Neural cell (in vitro differentiated cells): ENCODE measurements around the gene APOBEC3H. TPM values are rescaled to one million over a fixed set of nuclear protein-coding genes. Genes with fewer than 3 reads are reported as not detected.

Experiments used
- H2AFZ ChIP-seq: fragments of 200-600, 300-800 bp; sonication (generic), shearing (Covaris generic); 2 replicates; pipeline ENCODE4 v1.6.0; 2014; ENCODE audit warnings: low read depth, mild to moderate bottlenecking, antibody characterized with exemption, low read length, moderate library complexity
- H3F3A ChIP-seq: fragments of 200-600 bp; shearing (Covaris generic); 2 replicates; pipeline ENCODE4 v1.6.1; 2016; ENCODE audit warnings: mild to moderate bottlenecking, moderate library complexity, mixed read lengths, antibody characterized with exemption, low read length; ENCODE audit not compliant: insufficient read depth, poor library complexity, severe bottlenecking
- H3K27ac ChIP-seq: fragments of 200-600, 300-800 bp; sonication (generic), shearing (Covaris generic); 2 replicates; pipeline ENCODE4 v1.5.1; 2014; ENCODE audit warnings: mild to moderate bottlenecking, low read length, moderate library complexity
- H3K27me3 ChIP-seq: fragments of 300-800, 200-600 bp; sonication (generic), shearing (Covaris generic); 2 replicates; pipeline ENCODE4 v1.6.0; 2014; ENCODE audit warnings: mild to moderate bottlenecking, low read depth, low read length, moderate library complexity; ENCODE audit not compliant: insufficient read depth
- H3K36me3 ChIP-seq: fragments of 300-800, 200-600 bp; sonication (generic), shearing (Covaris generic); 2 replicates; pipeline ENCODE4 v1.5.1; 2014; ENCODE audit warnings: mild to moderate bottlenecking, antibody characterized with exemption, low read length, moderate library complexity; ENCODE audit not compliant: insufficient read depth
- H3K4me2 ChIP-seq: fragments of 300-800, 200-600 bp; sonication (generic), shearing (Covaris generic); 2 replicates; pipeline ENCODE4 v1.6.0; 2014; ENCODE audit warnings: mild to moderate bottlenecking, low read length
- H3K4me3 ChIP-seq: fragments of 300-800, 200-600 bp; sonication (generic), shearing (Covaris generic); 2 replicates; pipeline ENCODE4 v1.5.1; 2014; ENCODE audit warnings: mild to moderate bottlenecking, low read length, moderate library complexity
- H3K79me2 ChIP-seq: fragments of 200-600 bp; shearing (Covaris generic); replicated peaks from 2 replicates; pipeline ENCODE4 v1.6.0; 2014; ENCODE audit warnings: mild to moderate bottlenecking, low read length, moderate library complexity; ENCODE audit not compliant: insufficient read depth
- H3K9ac ChIP-seq: fragments of 300-800, 200-600 bp; sonication (generic), shearing (Covaris generic); 2 replicates; pipeline ENCODE4 v1.6.1; 2016; ENCODE audit warnings: mild to moderate bottlenecking, low read length, mixed read lengths
- H3K9me2 ChIP-seq: fragments of 200-600 bp; shearing (Covaris generic); 2 replicates; pipeline ENCODE4 v1.6.1; 2016; ENCODE audit warnings: mild to moderate bottlenecking, low read length, mixed read lengths; ENCODE audit not compliant: insufficient read depth
- H3K9me3 ChIP-seq: fragments of 200-600, 300-800 bp; sonication (generic), shearing (Covaris generic); 2 replicates; pipeline ENCODE4 v1.6.1; 2016; ENCODE audit warnings: mild to moderate bottlenecking, mixed run types, low read length, moderate library complexity, mixed read lengths
- H4K20me1 ChIP-seq: fragments of 200-600 bp; shearing (Covaris generic); 2 replicates; pipeline ENCODE4 v1.6.1; 2016; ENCODE audit warnings: mild to moderate bottlenecking, mixed run types; ENCODE audit not compliant: insufficient read depth
- CTCF ChIP-seq: fragments of 450-650 bp; IDR thresholded peaks from 2 replicates; pipeline ENCODE4 v1.5.1; 2014; ENCODE audit warnings: antibody characterized with exemption, mild to moderate bottlenecking, moderate library complexity; ENCODE audit not compliant: poor library complexity, severe bottlenecking
- EP300 ChIP-seq: fragments of 450-650 bp; conservative IDR thresholded peaks from 2 replicates; pipeline ENCODE4 v1.6.1; 2014; ENCODE audit warnings: antibody characterized with exemption, mild to moderate bottlenecking, moderate library complexity; ENCODE audit not compliant: poor library complexity, severe bottlenecking
- EZH2 ChIP-seq: fragments of 200-600, 300-800 bp; shearing (Covaris generic), sonication (generic); IDR thresholded peaks from 2 replicates; pipeline ENCODE4 v1.6.1; 2014; ENCODE audit warnings: antibody characterized with exemption, low read length, borderline replicate concordance, mild to moderate bottlenecking; ENCODE audit not compliant: insufficient read depth, poor library complexity, severe bottlenecking
- MXI1 ChIP-seq: fragments of 450-650 bp; conservative IDR thresholded peaks from 2 replicates; pipeline ENCODE4 v1.6.1; 2014; ENCODE audit warnings: antibody characterized with exemption, mild to moderate bottlenecking; ENCODE audit not compliant: poor library complexity, severe bottlenecking
- POLR2AphosphoS5 ChIP-seq: IDR thresholded peaks from 2 replicates; pipeline ENCODE4 v1.6.1; 2012
- RAD21 ChIP-seq: fragments of 450-650 bp; conservative IDR thresholded peaks from 2 replicates; pipeline ENCODE4 v1.6.1; 2014; ENCODE audit warnings: antibody characterized with exemption, mild to moderate bottlenecking, moderate library complexity
- SMC3 ChIP-seq: fragments of 450-650 bp; conservative IDR thresholded peaks from 2 replicates; pipeline ENCODE4 v1.6.1; 2014; ENCODE audit warnings: antibody characterized with exemption, mild to moderate bottlenecking, moderate library complexity; ENCODE audit not compliant: poor library complexity
- TAF1 ChIP-seq: IDR thresholded peaks from 2 replicates; pipeline ENCODE4 v1.6.1; 2012; ENCODE audit warnings: low read depth
- polyA plus RNA-seq: library from polyadenylated mRNA; depleted of rRNA; stranded (reverse); fragments of >200 nt; gene quantifications from 2 replicates; pipeline ENCODE4 v1.2.3, GENCODE V29; 2014
- TF ChIP-seq, protein P1 (sequence below): IDR thresholded peaks from 2 replicates; pipeline ENCODE4 v1.6.1; 2012; ENCODE audit warnings: borderline replicate concordance

APOBEC3H gene
- polyA plus RNA-seq, 1 donor from 2014 or later: not detected

DNA sequence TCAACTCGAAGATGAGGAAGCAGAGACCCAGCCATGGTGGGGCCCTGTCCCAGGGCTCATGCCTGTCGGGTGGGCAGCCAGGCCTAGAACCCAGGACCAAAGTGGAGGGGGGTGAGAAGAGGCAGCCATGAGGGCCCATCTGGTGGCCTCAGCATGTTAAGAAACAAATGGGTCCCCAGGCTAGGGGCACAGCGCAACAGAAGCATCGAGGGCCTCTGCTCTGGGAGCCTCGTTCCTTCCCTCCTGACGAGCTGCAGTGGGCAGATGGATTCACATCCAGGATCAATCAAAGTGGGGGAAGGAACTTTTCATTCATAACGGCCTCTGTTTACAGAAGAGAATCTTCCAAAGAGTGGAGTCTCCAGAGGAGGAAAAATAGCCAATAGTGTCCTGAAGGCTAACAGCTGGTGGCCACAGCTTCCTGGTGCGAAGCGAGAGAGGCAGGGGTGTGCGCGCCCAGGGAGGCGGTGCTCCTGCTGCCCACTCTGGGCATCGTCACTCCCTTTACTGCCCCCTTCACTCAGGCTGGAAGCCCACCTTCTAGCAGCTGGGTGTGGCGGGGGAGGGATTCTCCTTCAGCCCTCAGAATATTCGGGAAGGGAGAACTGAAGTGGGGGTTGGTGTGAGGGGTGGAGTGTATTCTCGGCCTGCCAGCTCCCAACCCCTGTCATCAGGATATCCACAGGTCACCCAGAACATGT lies 51.1 kb downstream of the APOBEC3H start:
- peaks cover 10% of the 10 kb centered on the region for H3K27me3 ChIP-seq
- H3K9ac ChIP-seq: no peak overlapping the region
- H3F3A ChIP-seq: peaks cover 4% of the 10 kb centered on the region
- H4K20me1 ChIP-seq: no peaks in the 10 kb centered on the region
- TF ChIP-seq TAF1 (no peak), RAD21 (no peak), SMC3 (no peak), CTCF (no peak), POLR2AphosphoS5 (no peak), MXI1 (no peak), EZH2 (no peak), EP300 (no peak)
- TF ChIP-seq, protein P1, sequence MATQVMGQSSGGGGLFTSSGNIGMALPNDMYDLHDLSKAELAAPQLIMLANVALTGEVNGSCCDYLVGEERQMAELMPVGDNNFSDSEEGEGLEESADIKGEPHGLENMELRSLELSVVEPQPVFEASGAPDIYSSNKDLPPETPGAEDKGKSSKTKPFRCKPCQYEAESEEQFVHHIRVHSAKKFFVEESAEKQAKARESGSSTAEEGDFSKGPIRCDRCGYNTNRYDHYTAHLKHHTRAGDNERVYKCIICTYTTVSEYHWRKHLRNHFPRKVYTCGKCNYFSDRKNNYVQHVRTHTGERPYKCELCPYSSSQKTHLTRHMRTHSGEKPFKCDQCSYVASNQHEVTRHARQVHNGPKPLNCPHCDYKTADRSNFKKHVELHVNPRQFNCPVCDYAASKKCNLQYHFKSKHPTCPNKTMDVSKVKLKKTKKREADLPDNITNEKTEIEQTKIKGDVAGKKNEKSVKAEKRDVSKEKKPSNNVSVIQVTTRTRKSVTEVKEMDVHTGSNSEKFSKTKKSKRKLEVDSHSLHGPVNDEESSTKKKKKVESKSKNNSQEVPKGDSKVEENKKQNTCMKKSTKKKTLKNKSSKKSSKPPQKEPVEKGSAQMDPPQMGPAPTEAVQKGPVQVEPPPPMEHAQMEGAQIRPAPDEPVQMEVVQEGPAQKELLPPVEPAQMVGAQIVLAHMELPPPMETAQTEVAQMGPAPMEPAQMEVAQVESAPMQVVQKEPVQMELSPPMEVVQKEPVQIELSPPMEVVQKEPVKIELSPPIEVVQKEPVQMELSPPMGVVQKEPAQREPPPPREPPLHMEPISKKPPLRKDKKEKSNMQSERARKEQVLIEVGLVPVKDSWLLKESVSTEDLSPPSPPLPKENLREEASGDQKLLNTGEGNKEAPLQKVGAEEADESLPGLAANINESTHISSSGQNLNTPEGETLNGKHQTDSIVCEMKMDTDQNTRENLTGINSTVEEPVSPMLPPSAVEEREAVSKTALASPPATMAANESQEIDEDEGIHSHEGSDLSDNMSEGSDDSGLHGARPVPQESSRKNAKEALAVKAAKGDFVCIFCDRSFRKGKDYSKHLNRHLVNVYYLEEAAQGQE: no peak
- no peaks in the 10 kb centered on the region for H3K36me3 ChIP-seq
- no peak overlapping the region for H3K27ac ChIP-seq
- H3K9me3 ChIP-seq: no peaks in the 10 kb centered on the region
- no peaks in the 10 kb centered on the region for H3K9me2 ChIP-seq
- no peaks in the 10 kb centered on the region for H3K79me2 ChIP-seq
- H2AFZ ChIP-seq: no peak overlapping the region
- H3K4me3 ChIP-seq: no peak overlapping the region
- H3K4me2 ChIP-seq: no peak overlapping the region

DNA sequence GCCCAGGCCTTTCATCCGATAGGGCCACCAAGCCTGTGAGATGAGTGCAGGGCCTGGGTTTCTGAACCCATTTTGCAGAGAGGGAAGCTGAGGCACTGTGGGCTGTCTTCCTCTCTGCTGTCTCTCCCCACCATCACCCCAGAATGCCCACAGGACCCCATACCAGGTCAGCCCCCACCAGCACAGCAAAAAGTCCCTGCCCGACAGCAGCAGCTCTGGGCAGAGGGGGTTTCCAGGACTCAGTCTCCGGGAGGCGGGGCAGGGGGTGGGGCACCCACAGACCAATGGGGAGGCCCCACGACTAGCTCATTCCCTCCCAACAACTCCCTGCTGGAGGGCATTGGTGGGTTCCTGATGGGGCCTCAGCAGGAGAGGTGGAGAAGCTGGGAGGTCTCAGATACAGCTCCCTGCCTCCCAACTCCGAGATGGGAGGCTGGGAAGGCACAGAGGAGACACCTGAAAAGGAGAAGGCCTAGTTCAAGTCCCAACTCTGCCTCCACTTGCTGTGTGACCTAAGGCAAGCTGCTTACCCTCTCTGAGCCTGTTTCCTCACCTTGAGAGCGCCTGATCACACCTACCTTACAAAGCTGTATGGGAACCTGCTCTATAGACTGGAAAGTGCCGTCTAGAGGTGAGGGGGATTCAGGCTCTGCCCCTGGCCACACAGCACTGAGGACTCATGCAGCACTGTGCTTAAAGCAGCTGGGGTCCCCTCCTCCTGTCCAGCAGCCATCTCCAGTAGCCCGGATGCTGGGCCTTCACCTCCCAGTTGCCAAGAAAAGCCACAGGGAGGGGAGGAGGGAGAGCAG lies 51.9 kb downstream of the APOBEC3H start:
- Histone ChIP-seq H4K20me1 (no peaks in the 10 kb centered on the region), H3K4me2 (no peak overlapping the region), H3K4me3 (no peak overlapping the region), H3K9me3 (no peaks in the 10 kb centered on the region), H3K27me3 (peaks cover 18% of the 10 kb centered on the region), H3K9ac (no peak overlapping the region), H3F3A (peaks cover 4% of the 10 kb centered on the region), H2AFZ (no peak overlapping the region), H3K79me2 (no peaks in the 10 kb centered on the region), H3K36me3 (no peaks in the 10 kb centered on the region), H3K9me2 (no peaks in the 10 kb centered on the region), H3K27ac (no peak overlapping the region)
- TF ChIP-seq CTCF (no peak), RAD21 (no peak), EZH2 (no peak), MXI1 (no peak), EP300 (no peak), POLR2AphosphoS5 (no peak)
